Activated CD4-positive, alpha-beta T cell treated with anti-CD3 and anti-CD28 coated beads, Interleukin-2, amount 50 U/mL, for 1 hour (primary cell): ENCODE results near the gene MXD4.
"Not testable (repeated sequence)": the region's sequence is repeated elsewhere in the genome, so short reads cannot be mapped to it uniquely, and the experiment has no call there.

Experiments
- DNase-seq: peaks from one replicate; pipeline ENCODE4 v3.0.0-alpha.2; 2020

The MXD4 gene

GRCh38 chr4:2217726-2218125, 44.2 kb downstream of the MXD4 start:
- DNase-seq = no peak

GRCh38 chr4:2212831-2213230, 49.1 kb downstream of the MXD4 start:
- DNase-seq = no peak

GRCh38 chr4:2202789-2203188, 59.1 kb downstream of the MXD4 start:
- not testable (repeated sequence) for DNase-seq
